Mesodermal cell (in vitro differentiated cells): ENCODE measurements around the gene FXYD6.

Experiments used
- H3K27ac ChIP-seq: 2 replicates; pipeline ENCODE4 v1.7.0; 2013; ENCODE audit warnings: mild to moderate bottlenecking, low read depth, low read length, moderate library complexity; ENCODE audit not compliant: severe bottlenecking
- H3K36me3 ChIP-seq: 2 replicates; pipeline ENCODE4 v1.7.1; 2013; ENCODE audit warnings: mild to moderate bottlenecking, low read length, moderate library complexity; ENCODE audit not compliant: control insufficient read depth, insufficient read depth
- H3K4me1 ChIP-seq: one replicate; pipeline ENCODE4 v1.7.1; 2013; ENCODE audit warnings: mild to moderate bottlenecking, low read length; ENCODE audit not compliant: insufficient read depth, control insufficient read depth, poor library complexity, severe bottlenecking
- H3K4me3 ChIP-seq: 2 replicates; pipeline ENCODE4 v1.7.0; 2013; ENCODE audit warnings: low read length, control low read depth, mild to moderate bottlenecking; ENCODE audit not compliant: insufficient read depth, poor library complexity, severe bottlenecking; ENCODE audit errors: extremely low read depth
- H3K9me3 ChIP-seq: 2 replicates; pipeline ENCODE4 v1.7.1; 2013; ENCODE audit warnings: mild to moderate bottlenecking, low read length, moderate library complexity; ENCODE audit not compliant: control insufficient read depth
- WGBS, 2 experiments: methylation state at CpG; one replicate each; pipeline ENCODE4 v1.1.5; 2013; ENCODE audit warnings: missing lambda C conversion rate in 2 of 2; ENCODE audit not compliant: insufficient coverage in 2 of 2; 5-methylcytosine and 5-hydroxymethylcytosine counted together

FXYD6 gene

GRCh38 chr11:117857734-117858414, 18.6 kb downstream of the FXYD6 start:
- no peaks in the 10 kb centered on the region for H3K9me3 ChIP-seq
- WGBS, 2 experiments: 92 to 96% methylated on average over 7 to 10 of the region's 11 CpGs
- H3K36me3 ChIP-seq: peaks cover 12% of the 10 kb centered on the region
- no peak overlapping the region for H3K27ac ChIP-seq
- H3K4me1 ChIP-seq: peaks cover 21% of the 10 kb centered on the region
- no peak overlapping the region for H3K4me3 ChIP-seq

- peaks cover 8% of the 10 kb centered on the region for H3K9me3 ChIP-seq
- WGBS, 2 experiments: 96% methylated on average over 6 to 8 of the region's 13 CpGs
- H3K4me1 ChIP-seq: peaks cover 7% of the 10 kb centered on the region
- H3K36me3 ChIP-seq: peaks cover 14% of the 10 kb centered on the region
- no peak overlapping the region for H3K27ac ChIP-seq
- H3K4me3 ChIP-seq: no peak overlapping the region
Observed at GRCh38 chr11:117855912-117856651, 20.4 kb downstream of the FXYD6 start.

DNA sequence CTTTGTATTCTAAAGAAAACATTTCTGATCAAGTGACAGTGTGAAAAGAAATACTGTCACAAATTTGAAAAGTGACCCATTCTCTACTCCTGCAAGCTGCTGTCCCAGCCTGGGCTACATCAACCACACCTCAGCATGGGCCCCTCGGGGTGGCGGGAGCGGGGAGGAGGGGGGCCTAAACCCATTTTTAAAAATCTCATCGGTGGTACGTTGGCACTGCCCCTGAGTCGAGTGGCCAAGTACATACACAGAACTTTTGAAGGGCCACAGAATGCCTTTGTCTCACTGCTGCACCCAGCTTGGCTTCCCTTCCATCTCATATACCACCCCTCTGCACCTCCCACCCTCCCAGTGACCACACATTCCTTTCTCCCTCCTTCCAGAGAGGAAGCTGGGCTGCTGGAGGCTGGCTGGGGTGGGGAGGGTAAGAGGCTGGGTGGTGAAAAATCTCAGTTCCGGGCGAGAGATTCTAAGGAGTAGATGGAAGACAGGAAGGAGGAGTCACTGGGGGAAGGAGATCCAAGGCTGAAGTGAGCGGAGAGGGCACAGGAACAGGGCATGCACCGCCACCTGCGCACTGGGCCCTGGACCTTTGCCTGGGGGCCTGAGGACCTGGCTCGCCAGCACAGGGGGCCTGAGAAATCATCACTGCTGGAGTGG, 21.1 kb downstream of the FXYD6 start:
- 64 to 85% methylated on average over 6 to 11 of the region's 12 CpGs for WGBS, 2 experiments
- peaks cover 6% of the 10 kb centered on the region for H3K4me1 ChIP-seq
- no peak overlapping the region for H3K4me3 ChIP-seq
- peaks cover 14% of the 10 kb centered on the region for H3K36me3 ChIP-seq
- H3K9me3 ChIP-seq: peaks cover 8% of the 10 kb centered on the region
- H3K27ac ChIP-seq: no peak overlapping the region

GRCh38 chr11:117852309-117852708, 24.1 kb downstream of the FXYD6 start:
- peaks cover 8% of the 10 kb centered on the region for H3K9me3 ChIP-seq
- peaks cover 12% of the 10 kb centered on the region for H3K4me1 ChIP-seq
- WGBS, 2 experiments: 93 to 100% methylated on average over 2 of the region's 3 CpGs
- peaks cover 14% of the 10 kb centered on the region for H3K36me3 ChIP-seq
- no peak overlapping the region for H3K27ac ChIP-seq
- H3K4me3 ChIP-seq: no peak overlapping the region

DNA sequence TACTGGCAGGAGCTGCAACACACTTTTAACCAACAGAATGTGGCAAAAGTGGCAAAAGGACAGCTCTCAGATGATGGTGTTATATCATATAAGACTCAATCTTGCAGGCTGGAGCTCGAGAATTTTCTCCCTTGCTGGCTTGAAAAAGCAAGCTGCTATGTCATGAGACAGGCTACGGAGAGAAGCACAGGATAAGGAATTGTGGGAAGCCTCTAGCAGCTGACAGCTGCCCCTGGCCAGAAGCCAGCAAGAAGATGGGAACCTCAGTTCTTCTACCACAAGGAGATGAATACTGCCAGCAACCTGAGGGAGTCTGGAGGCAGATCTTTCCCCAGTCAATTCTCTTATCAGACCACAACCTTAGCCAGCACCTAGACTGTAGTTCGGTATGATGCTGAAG, 24.6 kb downstream of the FXYD6 start:
- H3K27ac ChIP-seq: no peak overlapping the region
- 100% methylated on average over 2 of the region's 3 CpGs for WGBS, 2 experiments
- H3K36me3 ChIP-seq: peaks cover 14% of the 10 kb centered on the region
- H3K9me3 ChIP-seq: peaks cover 8% of the 10 kb centered on the region
- H3K4me3 ChIP-seq: no peak overlapping the region
- H3K4me1 ChIP-seq: peaks cover 12% of the 10 kb centered on the region

- 53 to 90% methylated on average over 2 of the region's 3 CpGs for WGBS, 2 experiments
- Histone ChIP-seq H3K4me1 (peaks cover 12% of the 10 kb centered on the region), H3K27ac (no peak overlapping the region), H3K9me3 (peaks cover 8% of the 10 kb centered on the region), H3K36me3 (peaks cover 14% of the 10 kb centered on the region), H3K4me3 (no peak overlapping the region)
Observed at GRCh38 chr11:117851106-117851505, 25.4 kb downstream of the FXYD6 start.

- peaks cover 5% of the 10 kb centered on the region for H3K4me1 ChIP-seq
- H3K4me3 ChIP-seq: no peak overlapping the region
- H3K9me3 ChIP-seq: peaks cover 8% of the 10 kb centered on the region
- H3K36me3 ChIP-seq: peaks cover 14% of the 10 kb centered on the region
- peak overlapping the region; percentile 13 for H3K27ac ChIP-seq
- 84 to 85% methylated on average over 3 to 5 of the region's 6 CpGs for WGBS, 2 experiments
Observed at GRCh38 chr11:117849781-117850414, 26.6 kb downstream of the FXYD6 start.

DNA sequence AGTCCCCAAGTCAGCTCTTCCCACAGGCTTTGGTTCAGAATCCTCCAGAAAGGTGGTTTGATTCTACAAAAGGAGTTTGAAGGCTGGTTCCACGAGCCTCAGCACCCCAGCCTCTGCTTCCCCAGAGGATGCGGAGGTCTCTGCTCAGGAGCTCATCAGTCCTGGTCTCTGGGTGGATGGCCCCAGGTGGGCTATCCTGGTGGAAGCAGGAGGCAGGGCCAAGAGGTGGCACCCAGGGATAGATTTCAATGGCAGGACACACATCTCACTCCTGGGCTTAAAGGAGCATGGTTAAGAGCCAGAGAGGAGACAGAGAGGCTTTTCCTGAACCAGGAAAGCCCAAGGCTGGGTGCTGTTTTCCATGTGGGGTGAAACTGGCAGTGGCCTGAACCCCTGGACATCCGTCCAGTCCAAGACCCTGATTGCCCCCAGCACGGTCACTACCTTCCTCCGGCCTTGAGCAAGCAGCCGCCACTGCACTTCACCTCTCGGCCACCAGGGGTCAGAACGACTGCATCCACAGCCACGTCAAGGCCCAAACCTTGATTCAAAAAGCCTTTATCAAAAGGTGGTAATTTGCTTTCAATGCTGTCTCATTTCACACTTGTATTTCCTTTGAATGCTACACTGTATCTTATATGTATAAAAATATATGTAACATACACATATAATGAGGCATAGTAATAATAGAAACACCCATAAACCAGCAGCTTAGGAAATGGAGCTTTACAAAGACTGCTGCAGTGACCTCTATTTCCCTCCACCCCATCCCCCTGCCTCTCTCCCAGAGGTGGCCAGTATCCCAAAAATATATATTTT, 32.6 kb downstream of the FXYD6 start:
- no peaks in the 10 kb centered on the region for H3K4me1 ChIP-seq
- 35 to 59% methylated on average over 6 to 9 of the region's 9 CpGs for WGBS, 2 experiments
- H3K4me3 ChIP-seq: no peak overlapping the region
- H3K36me3 ChIP-seq: peaks cover 10% of the 10 kb centered on the region
- no peaks in the 10 kb centered on the region for H3K9me3 ChIP-seq
- no peak overlapping the region for H3K27ac ChIP-seq

- WGBS, 2 experiments: 85 to 87% methylated on average over 13 to 15 of the region's 16 CpGs
- Histone ChIP-seq H3K4me3 (no peak overlapping the region), H3K9me3 (no peaks in the 10 kb centered on the region), H3K27ac (no peak overlapping the region), H3K36me3 (peaks cover 11% of the 10 kb centered on the region), H3K4me1 (no peaks in the 10 kb centered on the region)
Observed at GRCh38 chr11:117842131-117842941, 34.1 kb downstream of the FXYD6 start.
